ENCODE results near the gene AJAP1. TPM values are rescaled to one million over a fixed set of nuclear protein-coding genes. Genes with fewer than 3 reads are reported as not detected.

AJAP1 gene
- polyA plus RNA-seq, 1 of the 3 experiments (the other 2 are of a cell fraction): not detected

GRCh38 chr1:4657244-4657789, 2.9 kb downstream of the AJAP1 start:
- H3K27ac ChIP-seq (ENCODE audit: low read depth in 2 of 2, low read length in 1 of 2): no peak overlapping the region
- H3K4me3 ChIP-seq (ENCODE audit: low read depth in 2 of 2, low read length in 1 of 2): no peak overlapping the region
- H3K79me2 ChIP-seq (ENCODE audit: insufficient read depth): no peaks in the 10 kb centered on the region
- CTCF ChIA-PET: interaction anchor here (0.8 to 7.2 kb wide), 44 partner anchors 8 to 1318 kb away, joined by 3 to 70 read pairs (median 5); no protein-coding TSS in a partner anchor
- no peak overlapping the region for H3K9ac ChIP-seq
- 28% methylated on average over 6 of the region's 9 CpGs for WGBS (ENCODE audit: low lambda C conversion rate)
- peaks cover 0 to 26% of the 10 kb centered on the region in 2 experiments; a peak in 1 of 4 replicates for H3K4me1 ChIP-seq (ENCODE audit: control insufficient read depth in 1 of 2, insufficient read depth in 2 of 2, low read depth in 1 of 2, low read length in 1 of 2)
- H4K20me1 ChIP-seq (ENCODE audit: insufficient read depth): no peaks in the 10 kb centered on the region
- TF ChIP-seq USF1 (IDR thresholded peaks at IDR 0.05; ENCODE audit: borderline replicate concordance, low read depth) (no peak), YY1 (IDR thresholded peaks at IDR 0.05; ENCODE audit: low read depth) (no peak), MXI1 (IDR thresholded peaks at IDR 0.05; ENCODE audit: low read depth, low read length) (no peak), GATA2 (CRISPR knock-in tag; IDR thresholded peaks at IDR 0.05) (no peak), POLR2AphosphoS5 (IDR thresholded peaks at IDR 0.05; ENCODE audit: low read depth, low read length) (no peak), SIN3A (IDR thresholded peaks at IDR 0.05; ENCODE audit: borderline replicate concordance, low read depth, low read length) (no peak), NRF1 (IDR thresholded peaks at IDR 0.05; ENCODE audit: low read depth, low read length) (no peak), GABPA (IDR thresholded peaks at IDR 0.05; ENCODE audit: low read depth) (no peak), FOXM1 (IDR thresholded peaks at IDR 0.05; ENCODE audit: low read depth) (no peak), TAF1 (IDR thresholded peaks at IDR 0.05; ENCODE audit: borderline replicate concordance, low read depth, low read length) (no peak), CTCF (IDR thresholded peaks at IDR 0.05) (no peak)
- TF ChIP-seq, protein P1, sequence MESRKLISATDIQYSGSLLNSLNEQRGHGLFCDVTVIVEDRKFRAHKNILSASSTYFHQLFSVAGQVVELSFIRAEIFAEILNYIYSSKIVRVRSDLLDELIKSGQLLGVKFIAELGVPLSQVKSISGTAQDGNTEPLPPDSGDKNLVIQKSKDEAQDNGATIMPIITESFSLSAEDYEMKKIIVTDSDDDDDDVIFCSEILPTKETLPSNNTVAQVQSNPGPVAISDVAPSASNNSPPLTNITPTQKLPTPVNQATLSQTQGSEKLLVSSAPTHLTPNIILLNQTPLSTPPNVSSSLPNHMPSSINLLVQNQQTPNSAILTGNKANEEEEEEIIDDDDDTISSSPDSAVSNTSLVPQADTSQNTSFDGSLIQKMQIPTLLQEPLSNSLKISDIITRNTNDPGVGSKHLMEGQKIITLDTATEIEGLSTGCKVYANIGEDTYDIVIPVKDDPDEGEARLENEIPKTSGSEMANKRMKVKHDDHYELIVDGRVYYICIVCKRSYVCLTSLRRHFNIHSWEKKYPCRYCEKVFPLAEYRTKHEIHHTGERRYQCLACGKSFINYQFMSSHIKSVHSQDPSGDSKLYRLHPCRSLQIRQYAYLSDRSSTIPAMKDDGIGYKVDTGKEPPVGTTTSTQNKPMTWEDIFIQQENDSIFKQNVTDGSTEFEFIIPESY (IDR thresholded peaks at IDR 0.05; ENCODE audit: borderline replicate concordance, low read depth): no peak
- TF ChIP-seq, protein P2, sequence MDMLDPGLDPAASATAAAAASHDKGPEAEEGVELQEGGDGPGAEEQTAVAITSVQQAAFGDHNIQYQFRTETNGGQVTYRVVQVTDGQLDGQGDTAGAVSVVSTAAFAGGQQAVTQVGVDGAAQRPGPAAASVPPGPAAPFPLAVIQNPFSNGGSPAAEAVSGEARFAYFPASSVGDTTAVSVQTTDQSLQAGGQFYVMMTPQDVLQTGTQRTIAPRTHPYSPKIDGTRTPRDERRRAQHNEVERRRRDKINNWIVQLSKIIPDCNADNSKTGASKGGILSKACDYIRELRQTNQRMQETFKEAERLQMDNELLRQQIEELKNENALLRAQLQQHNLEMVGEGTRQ (IDR thresholded peaks at IDR 0.05; ENCODE audit: borderline replicate concordance, low read depth, low read length): no peak
- H3K27me3 ChIP-seq (ENCODE audit: insufficient read depth): no peaks in the 10 kb centered on the region
- no peak for DNase-seq
- H3F3A ChIP-seq (replicated peaks; ENCODE audit: insufficient read depth): no peaks in the 10 kb centered on the region
- H3K9me3 ChIP-seq: no peaks in the 10 kb centered on the region
- no peaks in the 10 kb centered on the region for H3K36me3 ChIP-seq (replicated peaks in 1 of 2; ENCODE audit: control insufficient read depth in 1 of 2, insufficient read depth in 2 of 2, low read length in 1 of 2)
- H3K4me2 ChIP-seq: no peak overlapping the region
- H2AFZ ChIP-seq (ENCODE audit: low read depth): no peak overlapping the region
- POLR2A ChIA-PET: interaction anchor here (1.6 kb wide), 1 partner anchor 808 kb away, joined by 4 read pairs; no protein-coding TSS in a partner anchor
- no peaks in the 10 kb centered on the region for H3K9me2 ChIP-seq

Measured in SK-N-SH (cell line).